C4-2B (cell line): Measurements from ENCODE around the gene DTX4.

Experiments used
- ZFX ChIP-seq: fragments of 450-650 bp; IDR thresholded peaks from 2 replicates; pipeline ENCODE4 v1.6.1; 2017
- TF ChIP-seq, protein P1 (sequence below): fragments of 450-650 bp; conservative IDR thresholded peaks from 2 replicates; pipeline ENCODE4 v1.5.1; 2017; ENCODE audit warnings: mild to moderate bottlenecking

DNA sequence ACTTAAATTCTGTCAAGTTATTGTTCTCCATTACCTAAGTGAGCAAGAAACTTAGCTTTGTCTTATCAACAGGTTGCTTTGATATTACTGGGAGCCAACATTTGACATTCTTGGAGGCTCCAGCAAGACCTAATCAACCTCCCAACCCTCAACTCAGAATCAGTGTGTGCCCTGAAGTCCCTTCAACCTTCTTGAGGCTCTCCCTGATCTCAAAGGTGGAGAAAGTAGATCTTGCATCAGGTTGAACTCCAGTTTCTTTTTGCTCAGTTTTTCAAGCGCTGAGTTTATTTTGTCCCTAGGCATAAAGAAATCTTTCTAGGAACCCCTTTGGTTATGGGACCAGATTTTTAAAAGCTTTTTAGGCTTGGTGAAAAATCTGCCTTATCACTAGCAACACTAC, 27.8 kb upstream of the DTX4 start:
- TF ChIP-seq, protein P1, sequence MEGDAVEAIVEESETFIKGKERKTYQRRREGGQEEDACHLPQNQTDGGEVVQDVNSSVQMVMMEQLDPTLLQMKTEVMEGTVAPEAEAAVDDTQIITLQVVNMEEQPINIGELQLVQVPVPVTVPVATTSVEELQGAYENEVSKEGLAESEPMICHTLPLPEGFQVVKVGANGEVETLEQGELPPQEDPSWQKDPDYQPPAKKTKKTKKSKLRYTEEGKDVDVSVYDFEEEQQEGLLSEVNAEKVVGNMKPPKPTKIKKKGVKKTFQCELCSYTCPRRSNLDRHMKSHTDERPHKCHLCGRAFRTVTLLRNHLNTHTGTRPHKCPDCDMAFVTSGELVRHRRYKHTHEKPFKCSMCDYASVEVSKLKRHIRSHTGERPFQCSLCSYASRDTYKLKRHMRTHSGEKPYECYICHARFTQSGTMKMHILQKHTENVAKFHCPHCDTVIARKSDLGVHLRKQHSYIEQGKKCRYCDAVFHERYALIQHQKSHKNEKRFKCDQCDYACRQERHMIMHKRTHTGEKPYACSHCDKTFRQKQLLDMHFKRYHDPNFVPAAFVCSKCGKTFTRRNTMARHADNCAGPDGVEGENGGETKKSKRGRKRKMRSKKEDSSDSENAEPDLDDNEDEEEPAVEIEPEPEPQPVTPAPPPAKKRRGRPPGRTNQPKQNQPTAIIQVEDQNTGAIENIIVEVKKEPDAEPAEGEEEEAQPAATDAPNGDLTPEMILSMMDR, result no peak
- TF ChIP-seq ZFX, result no peak
